A549 (cell line): ENCODE results near the gene GRAMD2A. TPM values are rescaled to one million over a fixed set of nuclear protein-coding genes. Genes with fewer than 3 reads are reported as not detected.

Experiments used
- ATAC-seq, 2 experiments: fragments of 200-7000 bp in 1 of 2; fragments of >200 bp in 1 of 2; cut with Nextera tagmentation in 1 of 2; cut with Tn5 transposase in 1 of 2; 3 replicates each; pipeline versions ENCODE4 v1.8.0 to v1.9.1; 2018 to 2020; ENCODE audit warnings: mild to moderate bottlenecking in 1 of 2, moderate library complexity in 1 of 2
- CTCF ChIA-PET: fragments of 300-600 bp; sonication (Branson Sonifier 250); formaldehyde crosslinking; extraction: SDS; loops from one replicate; lab custom pipeline; 2021; ENCODE audit warnings: antibody characterized with exemption, inconsistent platforms; lab: Yijun Ruan, JAX
- POLR2A ChIA-PET: fragments of 350-600 bp; formaldehyde crosslinking; extraction: SDS; loops from one replicate; lab custom pipeline; 2021; ENCODE audit warnings: antibody characterized with exemption, inconsistent platforms; lab: Yijun Ruan, JAX
- DNase-seq, 2 experiments: peaks; one replicate each; pipeline versions ENCODE4 v3.0.0 to v3.0.0-alpha.2; 2011 to 2016; ENCODE audit warnings: low read depth in 1 of 2, low spot score in 1 of 2
- FAIRE-seq: peaks from 2 replicates; lab custom pipeline; 2011; peaks lifted over from hg19 to GRCh38; lab: Jason Lieb, UNC
- H3K27ac ChIP-seq, 2 experiments: fragments of >200 bp; sonication (Bioruptor Twin); formaldehyde crosslinking; 3 replicates each; pipeline ENCODE4 v1.5.1; 2016 to 2017
- H3K4me1 ChIP-seq: fragments of >200 bp; sonication (Bioruptor Twin); formaldehyde crosslinking; 3 replicates; pipeline ENCODE4 v1.6.1; 2016
- H3K4me2 ChIP-seq: fragments of >200 bp; sonication (Bioruptor Twin); formaldehyde crosslinking; 3 replicates; pipeline ENCODE4 v1.6.1; 2016
- H3K4me3 ChIP-seq: fragments of >200 bp; sonication (Bioruptor Twin); formaldehyde crosslinking; 3 replicates; pipeline ENCODE4 v1.5.1; 2016
- H3K9me3 ChIP-seq: fragments of >200 bp; sonication (Bioruptor Twin); formaldehyde crosslinking; 3 replicates; pipeline ENCODE4 v1.6.1; 2016
- BCL3 ChIP-seq: fragments of >200 bp; sonication (Bioruptor Twin); formaldehyde crosslinking; IDR thresholded peaks from 3 replicates; pipeline ENCODE4 v1.6.1; 2016
- CBX2 ChIP-seq: fragments of 200-600 bp; sonication (generic); IDR thresholded peaks from 2 replicates; pipeline ENCODE4 v1.6.1; 2016; ENCODE audit warnings: low read depth, mild to moderate bottlenecking, borderline replicate concordance
- CHD4 ChIP-seq: fragments of 200-600 bp; sonication (generic); IDR thresholded peaks from 2 replicates; pipeline ENCODE4 v1.6.1; 2016; ENCODE audit warnings: antibody characterized with exemption, mild to moderate bottlenecking, borderline replicate concordance
- FOSB ChIP-seq: fragments of 250-450 bp; sonication (Bioruptor Pico); IDR thresholded peaks from 2 replicates; pipeline ENCODE4 v1.5.0; 2020; ENCODE audit warnings: mild to moderate bottlenecking, moderate library complexity
- FOSL2 ChIP-seq, 2 experiments: fragments of 450-650 bp in 1 of 2; fragments of >200 bp in 1 of 2; sonication (Bioruptor Twin) in 1 of 2; formaldehyde crosslinking; IDR thresholded peaks; 2 replicates each; pipeline versions ENCODE4 v1.5.0 to v1.6.1; 2016 to 2020; ENCODE audit warnings: mild to moderate bottlenecking in 1 of 2, moderate library complexity in 1 of 2
- HEYL ChIP-seq: fragments of 250-450 bp; sonication (Bioruptor Pico); IDR thresholded peaks from 2 replicates; pipeline ENCODE4 v1.8.0; 2021; ENCODE audit warnings: mild to moderate bottlenecking, moderate library complexity
- HOXA7 ChIP-seq: fragments of 250-450 bp; sonication (Bioruptor Pico); IDR thresholded peaks from 2 replicates; pipeline ENCODE4 v1.5.0; 2020; ENCODE audit warnings: mild to moderate bottlenecking, moderate library complexity
- JUN ChIP-seq, 2 experiments: fragments of >200 bp; sonication (Bioruptor Twin); formaldehyde crosslinking; IDR thresholded peaks; 2 replicates in 1 of 2; 3 replicates in 1 of 2; pipeline ENCODE4 v1.6.1; 2016 to 2017
- JUNB ChIP-seq: fragments of >200 bp; sonication (Bioruptor Twin); formaldehyde crosslinking; IDR thresholded peaks from 2 replicates; pipeline ENCODE4 v1.6.1; 2016
- MAZ ChIP-seq: fragments of 150-350 bp; IDR thresholded peaks from 2 replicates; pipeline ENCODE4 v1.6.1; 2014; ENCODE audit warnings: antibody characterized with exemption, low read depth, low read length, borderline replicate concordance
- MYC ChIP-seq: IDR thresholded peaks from 2 replicates; pipeline ENCODE4 v1.6.1; 2012; ENCODE audit warnings: mild to moderate bottlenecking, inconsistent platforms, low read length, improper control_type of control experiment, borderline replicate concordance
- NFE2L2 ChIP-seq: fragments of 150-350 bp; conservative IDR thresholded peaks from 2 replicates; pipeline ENCODE4 v1.6.1; 2014; ENCODE audit warnings: low read length
- POLR2A ChIP-seq: IDR thresholded peaks from 2 replicates; pipeline ENCODE4 v1.6.1; 2012; ENCODE audit warnings: mild to moderate bottlenecking, low read length
- POLR2AphosphoS2 ChIP-seq: conservative IDR thresholded peaks from 2 replicates; pipeline ENCODE4 v1.6.1; 2012; ENCODE audit warnings: low read length, improper control_type of control experiment, inconsistent platforms
- RNF2 ChIP-seq: fragments of 200-600 bp; sonication (generic); IDR thresholded peaks from 2 replicates; pipeline ENCODE4 v1.6.1; 2016; ENCODE audit warnings: low read depth, mild to moderate bottlenecking, antibody characterized with exemption, moderate library complexity, borderline replicate concordance
- SMC3 ChIP-seq: fragments of >200 bp; sonication (Bioruptor Twin); formaldehyde crosslinking; IDR thresholded peaks from 3 replicates; pipeline ENCODE4 v1.6.1; 2018; ENCODE audit warnings: inconsistent platforms
- ZSCAN20 ChIP-seq: fragments of 250-450 bp; sonication (Bioruptor Pico); IDR thresholded peaks from 2 replicates; pipeline ENCODE4 v1.8.0; 2022; ENCODE audit warnings: mild to moderate bottlenecking, moderate library complexity
- WGBS: methylation state at CpG from one replicate; pipeline ENCODE4 v1.1.6; 2017; ENCODE audit errors: missing lambda C conversion rate; 5-methylcytosine and 5-hydroxymethylcytosine counted together
- polyA plus RNA-seq, 4 experiments: library from polyadenylated mRNA; depleted of rRNA in 3 of 4; stranded (reverse); fragments of >200 nt; fragmentation: RNase III in 1 of 4; extraction: RNeasy Plus Mini Kit Qiagen cat#74134 plus additional on column Dnase treatment in 1 of 4; gene quantifications; 2 replicates in 3 of 4; 3 replicates in 1 of 4; pipeline ENCODE4 v1.2.3, GENCODE V29; 2011 to 2017
- TF ChIP-seq, protein P1 (sequence below): fragments of >200 bp; sonication (Bioruptor Twin); formaldehyde crosslinking; IDR thresholded peaks from 3 replicates; pipeline ENCODE4 v1.5.1; 2016
- TF ChIP-seq, protein P2 (sequence below): fragments of 450-650 bp; IDR thresholded peaks from 2 replicates; pipeline ENCODE4 v1.6.1; 2014; ENCODE audit warnings: antibody characterized with exemption
- TF ChIP-seq, protein P3 (sequence below): fragments of 250-450 bp; sonication (Bioruptor Pico); IDR thresholded peaks from 2 replicates; pipeline ENCODE4 v1.5.0; 2020; ENCODE audit warnings: low read depth, mild to moderate bottlenecking, moderate library complexity

The GRAMD2A gene
- polyA plus RNA-seq, 2 of the 4 experiments (the other 2 are of a cell fraction), result 0.41 TPM; not detected in 1

- ATAC-seq (peak; percentile 40 to 45), DNase-seq (peak; percentile 35 to 62), FAIRE-seq (no peak)
- no peak overlapping the region for H3K4me2 ChIP-seq
- peaks cover 31% of the 10 kb centered on the region for H3K4me1 ChIP-seq
- ChIA-PET POLR2A (interaction anchor here (4.0 kb wide), 1 partner anchor 30 kb away, joined by 26 read pairs; no protein-coding TSS in a partner anchor), CTCF (interaction anchor here (0.6 to 31.0 kb wide), 4 partner anchors 10 to 90 kb away, joined by 3 to 644 read pairs (median 14); partner anchors contain the start of gene PKM)
- H3K4me3 ChIP-seq, result no peak overlapping the region
- 90% methylated on average over 13 of the region's 13 CpGs for WGBS
- no peaks in the 10 kb centered on the region for H3K9me3 ChIP-seq
- TF ChIP-seq FOSB (no peak), CHD4 (no peak), CBX2 (no peak), POLR2AphosphoS2 (no peak), ZSCAN20 (no peak), NFE2L2 (no peak), JUN (IDR thresholded peaks at IDR 0.05) (no peak), HOXA7 (CRISPR knock-in tag) (no peak), SMC3 (no peak), MYC (no peak), BCL3 (no peak), FOSL2 (IDR thresholded peaks at IDR 0.05) (no peak), FOSL2 (CRISPR knock-in tag; IDR thresholded peaks at IDR 0.05) (no peak), JUNB (no peak), POLR2A (no peak), MAZ (no peak), RNF2 (no peak)
- TF ChIP-seq, protein P1, sequence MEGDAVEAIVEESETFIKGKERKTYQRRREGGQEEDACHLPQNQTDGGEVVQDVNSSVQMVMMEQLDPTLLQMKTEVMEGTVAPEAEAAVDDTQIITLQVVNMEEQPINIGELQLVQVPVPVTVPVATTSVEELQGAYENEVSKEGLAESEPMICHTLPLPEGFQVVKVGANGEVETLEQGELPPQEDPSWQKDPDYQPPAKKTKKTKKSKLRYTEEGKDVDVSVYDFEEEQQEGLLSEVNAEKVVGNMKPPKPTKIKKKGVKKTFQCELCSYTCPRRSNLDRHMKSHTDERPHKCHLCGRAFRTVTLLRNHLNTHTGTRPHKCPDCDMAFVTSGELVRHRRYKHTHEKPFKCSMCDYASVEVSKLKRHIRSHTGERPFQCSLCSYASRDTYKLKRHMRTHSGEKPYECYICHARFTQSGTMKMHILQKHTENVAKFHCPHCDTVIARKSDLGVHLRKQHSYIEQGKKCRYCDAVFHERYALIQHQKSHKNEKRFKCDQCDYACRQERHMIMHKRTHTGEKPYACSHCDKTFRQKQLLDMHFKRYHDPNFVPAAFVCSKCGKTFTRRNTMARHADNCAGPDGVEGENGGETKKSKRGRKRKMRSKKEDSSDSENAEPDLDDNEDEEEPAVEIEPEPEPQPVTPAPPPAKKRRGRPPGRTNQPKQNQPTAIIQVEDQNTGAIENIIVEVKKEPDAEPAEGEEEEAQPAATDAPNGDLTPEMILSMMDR, result no peak
- TF ChIP-seq, protein P2, sequence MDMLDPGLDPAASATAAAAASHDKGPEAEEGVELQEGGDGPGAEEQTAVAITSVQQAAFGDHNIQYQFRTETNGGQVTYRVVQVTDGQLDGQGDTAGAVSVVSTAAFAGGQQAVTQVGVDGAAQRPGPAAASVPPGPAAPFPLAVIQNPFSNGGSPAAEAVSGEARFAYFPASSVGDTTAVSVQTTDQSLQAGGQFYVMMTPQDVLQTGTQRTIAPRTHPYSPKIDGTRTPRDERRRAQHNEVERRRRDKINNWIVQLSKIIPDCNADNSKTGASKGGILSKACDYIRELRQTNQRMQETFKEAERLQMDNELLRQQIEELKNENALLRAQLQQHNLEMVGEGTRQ, result no peak
- TF ChIP-seq, protein P3, sequence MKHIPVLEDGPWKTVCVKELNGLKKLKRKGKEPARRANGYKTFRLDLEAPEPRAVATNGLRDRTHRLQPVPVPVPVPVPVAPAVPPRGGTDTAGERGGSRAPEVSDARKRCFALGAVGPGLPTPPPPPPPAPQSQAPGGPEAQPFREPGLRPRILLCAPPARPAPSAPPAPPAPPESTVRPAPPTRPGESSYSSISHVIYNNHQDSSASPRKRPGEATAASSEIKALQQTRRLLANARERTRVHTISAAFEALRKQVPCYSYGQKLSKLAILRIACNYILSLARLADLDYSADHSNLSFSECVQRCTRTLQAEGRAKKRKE (CRISPR knock-in tag), result no peak
- H3K27ac ChIP-seq, result no peak overlapping the region
These were observed 1.1 kb downstream of the GRAMD2A start for GRCh38 chr15:72196409-72197040.

DNA sequence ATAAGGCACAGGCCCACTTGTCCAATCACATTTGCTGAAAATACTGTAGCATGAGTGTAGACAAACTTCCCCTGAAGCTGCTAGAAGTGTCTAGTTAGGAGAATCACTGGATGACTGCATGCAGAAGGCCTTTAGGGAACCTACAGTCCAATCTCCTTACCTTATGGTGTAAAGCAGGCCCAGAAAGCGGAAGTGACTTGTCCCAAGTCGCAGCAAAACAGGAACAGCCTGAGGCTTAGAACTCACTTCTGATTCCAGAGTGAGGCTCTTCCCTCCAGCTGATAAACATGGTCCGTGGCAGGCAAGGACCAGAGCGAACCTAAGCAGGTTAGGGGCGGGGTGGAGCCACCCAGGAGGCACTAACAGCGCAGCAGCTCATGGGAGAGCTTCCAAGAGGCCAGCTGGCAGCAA is 2.5 kb downstream of the GRAMD2A start:
- Histone ChIP-seq H3K4me3 (no peak overlapping the region), H3K9me3 (no peaks in the 10 kb centered on the region), H3K4me1 (peaks cover 18% of the 10 kb centered on the region), H3K4me2 (no peak overlapping the region), H3K27ac (no peak overlapping the region)
- peak in 1 of 2 experiments; percentile 3; a peak in 3 of 6 replicates for ATAC-seq
- no peak for TF ChIP-seq HEYL (CRISPR knock-in tag)
- no peak for TF ChIP-seq MAZ
- ChIA-PET POLR2A (no interaction called here), CTCF (interaction anchor here (1.5 to 31.0 kb wide), 4 partner anchors 18 to 91 kb away, joined by 3 to 644 read pairs (median 14); partner anchors contain the start of gene PKM)
- no peak for FAIRE-seq
- DNase-seq, result peak in 1 of 2 experiments; percentile 35
- WGBS, result 62% methylated on average over 6 of the region's 6 CpGs
